NCI-H1417 treated with DMSO at 0.1 percent for 48 hours (cell line): ENCODE measurements around the gene ZNF225.
A peak's percentile ranks its signal among the peaks of the same experiment; 100 is the strongest.
"Not testable (repeated sequence)": the region's sequence is repeated elsewhere in the genome, so short reads cannot be mapped to it uniquely, and the experiment has no call there.

Experiments
- DNase-seq: peaks from one replicate; lab custom pipeline; 2025; lab: John Stamatoyannopoulos, UW

Gene ZNF225

DNA sequence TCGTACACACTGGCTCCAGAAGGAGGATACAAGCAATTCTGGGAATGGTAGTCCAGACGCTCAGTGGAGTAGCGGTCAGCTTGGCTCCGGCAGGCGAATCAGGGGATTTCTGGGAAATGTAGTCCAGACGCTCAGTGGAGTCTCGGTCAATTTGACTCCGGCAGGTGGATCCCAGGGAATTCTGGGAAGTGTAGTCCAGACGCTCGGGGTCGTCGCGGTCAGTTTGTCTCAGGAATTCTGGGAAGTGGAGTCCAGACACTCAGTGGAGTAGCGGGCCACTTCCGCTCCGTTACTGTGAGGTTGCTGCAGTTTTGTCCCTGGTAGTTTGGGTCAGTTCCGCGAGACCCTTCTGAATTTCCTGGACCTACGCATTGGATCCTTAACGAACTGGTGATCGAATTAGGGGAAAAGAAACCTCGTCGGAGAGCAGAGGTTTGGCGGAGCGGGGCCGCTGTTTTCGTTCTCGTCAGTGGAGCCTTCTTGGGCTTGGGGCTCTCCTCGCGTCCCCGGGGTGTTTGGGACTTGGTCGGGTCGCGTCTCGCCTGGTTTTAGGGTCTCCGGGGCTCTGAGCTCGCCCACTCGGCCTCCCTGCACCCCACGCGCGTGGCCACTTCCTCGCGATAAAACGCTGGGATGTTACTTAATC is at the start of gene ZNF225:
TSS of gene ZNF225 (plus strand) at position 262 of the 646 bp plus-strand sequence. CDS start 2,429 bp downstream, outside the sequence.
- DNase-seq: peak; percentile 87

DNA sequence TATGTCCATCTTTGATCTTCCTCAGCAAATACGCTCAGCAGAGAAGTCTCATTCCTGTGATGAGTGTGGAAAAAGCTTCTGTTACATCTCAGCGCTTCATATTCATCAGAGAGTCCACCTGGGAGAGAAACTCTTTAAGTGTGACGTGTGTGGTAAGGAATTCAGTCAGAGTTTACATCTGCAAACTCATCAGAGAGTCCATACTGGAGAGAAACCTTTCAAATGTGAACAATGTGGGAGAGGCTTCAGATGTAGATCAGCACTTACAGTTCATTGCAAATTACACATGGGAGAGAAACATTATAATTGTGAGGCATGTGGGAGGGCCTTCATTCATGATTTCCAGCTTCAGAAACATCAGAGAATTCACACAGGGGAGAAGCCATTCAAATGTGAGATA is 46.9 kb upstream of the ZNF225 start:
- DNase-seq: no peak

DNA sequence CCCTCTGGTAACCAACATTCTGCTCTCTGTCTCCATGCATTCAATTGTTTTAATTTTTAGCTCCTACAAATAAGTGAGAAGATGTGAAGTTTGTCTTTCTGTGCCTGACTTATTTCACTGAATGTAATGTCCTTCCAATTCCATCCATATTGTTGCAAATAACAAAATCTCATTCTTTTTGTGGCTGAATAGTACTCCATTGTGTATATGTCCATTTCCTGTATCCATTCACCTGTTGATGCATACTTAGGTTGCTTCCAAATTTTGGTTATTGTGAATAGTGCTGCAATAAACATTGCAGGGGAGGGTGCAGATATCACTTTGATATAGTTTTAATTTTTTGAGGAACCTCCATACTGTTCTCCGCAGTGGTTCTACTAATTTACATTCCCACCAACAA is 43.8 kb upstream of the ZNF225 start:
- DNase-seq: no peak

DNA sequence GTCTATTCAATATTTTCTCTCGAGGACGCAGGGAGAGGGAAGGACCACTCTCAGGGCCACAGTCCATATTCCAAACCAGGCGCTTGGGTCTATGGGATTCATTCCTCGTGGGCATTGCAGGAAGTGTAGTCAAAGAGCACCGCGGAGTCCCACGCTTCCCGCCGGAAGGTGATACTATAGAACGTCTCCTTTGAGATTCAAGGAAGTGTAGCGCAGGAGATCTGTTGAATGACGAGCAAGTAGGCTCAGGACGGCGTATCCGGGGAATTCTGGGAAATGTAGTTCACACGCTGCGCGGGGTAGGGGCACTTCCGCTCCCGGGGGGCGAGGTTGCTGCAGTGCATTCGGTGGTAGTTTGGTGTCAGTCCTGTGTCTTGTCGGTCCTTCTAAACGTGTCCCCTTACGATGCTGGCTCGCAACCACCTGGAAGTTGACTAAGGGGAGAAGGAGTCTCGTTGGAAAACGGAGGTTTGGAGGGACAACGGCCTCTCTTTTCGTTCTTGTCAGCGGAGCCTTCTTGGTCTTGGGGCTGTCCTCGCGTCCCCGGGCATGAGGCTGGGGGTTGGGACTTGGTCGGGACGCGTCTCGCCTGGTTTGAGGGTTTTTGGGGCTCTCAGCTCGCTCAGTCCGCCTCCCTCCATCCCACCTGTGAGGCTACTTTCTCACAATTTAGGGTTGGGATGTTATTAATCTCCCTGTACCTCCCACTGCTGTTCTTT is 41.2 kb upstream of the ZNF225 start, which contains the start of gene ZNF284:
TSS of gene ZNF284 (plus strand) at position 336 of the 719 bp plus-strand sequence. CDS start 4,231 bp downstream, outside the sequence.
- DNase-seq: peak; percentile 23

DNA sequence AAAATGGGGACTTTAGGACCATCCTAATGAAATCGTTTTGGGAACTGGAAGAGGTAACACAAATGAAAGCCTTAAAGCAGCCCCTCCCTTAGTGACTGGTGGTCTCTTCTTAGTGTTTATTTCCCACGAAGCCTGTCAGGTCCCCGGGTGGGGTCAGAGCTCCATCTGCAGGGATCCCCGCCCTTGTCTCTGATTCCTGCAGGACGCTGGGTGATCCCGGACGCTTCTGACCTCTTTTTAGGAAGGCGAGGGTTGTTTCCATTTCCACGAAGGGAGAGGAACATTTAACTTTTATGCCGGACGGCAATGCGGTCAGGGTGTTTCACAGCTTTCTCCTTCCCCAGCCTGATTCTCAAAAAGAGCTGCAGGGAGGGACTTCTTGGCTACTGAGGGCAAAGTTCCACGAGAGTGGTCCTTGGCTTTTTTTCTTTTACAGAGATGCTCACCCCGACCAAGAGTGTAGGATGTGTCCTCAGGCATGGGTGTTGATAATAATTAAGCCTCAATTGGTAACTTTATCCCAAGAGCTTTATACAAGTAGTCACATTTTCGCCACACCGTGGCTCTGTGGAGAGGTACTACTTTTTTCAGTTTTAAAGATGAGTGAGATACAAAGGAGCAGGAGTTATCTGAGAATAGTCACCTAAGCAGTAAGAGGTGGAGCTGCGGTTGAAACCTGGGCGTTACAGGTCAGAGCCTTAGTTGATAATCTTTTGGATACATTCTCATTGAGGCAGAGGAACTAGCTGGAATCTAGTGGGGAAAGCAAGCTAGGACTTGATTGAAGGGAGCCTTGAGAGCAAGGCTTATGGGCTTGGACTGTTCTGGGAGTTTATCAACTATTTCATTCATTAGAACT is 40.4 kb upstream of the ZNF225 start:
- no peak for DNase-seq

DNA sequence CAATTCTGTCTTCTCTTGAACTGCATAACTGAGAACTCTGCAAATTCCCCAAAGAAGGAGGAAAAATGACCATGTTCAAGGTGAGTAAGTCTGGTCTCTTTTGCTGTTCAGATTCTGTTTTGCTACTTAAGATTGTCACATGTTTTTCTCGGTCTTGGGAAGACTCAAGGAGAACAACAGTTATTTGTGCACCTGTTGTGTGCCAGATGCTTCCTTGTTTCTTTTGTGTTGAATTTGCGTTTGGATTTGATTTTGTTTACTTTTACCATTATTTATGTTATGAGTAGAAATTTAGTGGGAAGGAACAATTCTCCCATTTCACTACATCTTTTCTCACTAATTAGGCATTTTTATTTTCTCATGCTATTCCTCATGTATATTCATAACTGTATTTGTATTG is 36.9 kb upstream of the ZNF225 start:
- DNase-seq: no peak

DNA sequence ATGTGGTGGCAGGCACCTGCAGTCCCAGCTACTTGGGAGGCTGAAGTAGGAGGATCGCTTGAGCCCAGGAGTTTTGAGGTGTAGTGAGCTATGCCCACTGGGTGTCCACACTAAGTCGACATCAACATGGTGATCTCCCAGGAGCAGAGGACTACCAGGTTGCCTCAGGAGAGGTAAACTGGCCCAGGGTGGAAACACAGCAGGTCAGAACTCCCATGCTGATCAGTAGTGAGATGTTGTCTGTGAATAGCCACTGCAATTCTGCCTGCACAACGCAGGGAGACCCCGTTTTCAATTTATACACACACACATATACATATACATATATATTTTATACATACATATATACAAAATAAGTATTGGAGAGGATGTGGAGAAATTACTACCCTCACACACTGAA is 21.1 kb upstream of the ZNF225 start:
- no peak for DNase-seq

DNA sequence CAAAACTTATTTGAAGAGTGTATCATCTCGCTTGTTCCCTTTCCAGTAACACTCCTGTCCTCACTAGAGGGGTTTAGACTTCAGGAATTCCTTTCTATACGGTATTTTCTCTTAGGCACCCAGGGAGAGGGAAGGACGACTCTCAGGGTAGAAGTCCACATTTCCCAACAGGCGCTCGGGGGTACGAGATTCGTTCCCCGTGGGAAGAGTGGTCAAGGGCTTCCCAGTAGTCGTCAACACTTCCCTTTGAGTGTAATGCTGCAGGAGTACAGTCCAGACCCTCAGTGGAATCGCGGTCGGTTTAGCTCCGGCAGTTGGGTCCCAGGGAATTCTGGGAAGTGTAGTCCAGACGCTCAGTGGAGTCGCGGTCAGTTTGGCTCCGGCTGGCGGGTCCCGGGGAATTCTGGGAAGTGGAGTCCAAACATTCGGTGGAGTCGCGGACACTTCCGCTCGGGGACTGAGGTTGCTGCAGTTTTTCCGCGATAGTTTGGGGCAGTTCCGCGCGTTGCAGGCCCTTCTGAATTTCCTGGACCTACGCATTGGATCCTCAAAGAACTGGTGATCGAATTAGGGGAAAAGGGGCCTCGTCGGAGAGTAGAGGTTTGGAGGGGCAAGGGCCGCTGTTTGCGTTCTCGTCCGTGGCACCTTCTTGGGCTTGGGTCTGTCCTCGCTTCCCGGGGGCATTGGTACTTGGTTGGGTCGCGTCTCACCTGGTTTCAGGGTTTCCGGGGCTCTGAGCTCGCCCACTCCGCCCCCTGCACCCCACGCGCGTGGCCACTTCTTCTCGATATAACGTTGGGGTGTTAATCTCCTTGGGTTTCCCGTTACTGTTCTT is 19.1 kb upstream of the ZNF225 start, which contains the start of gene ZNF224:
TSS of gene ZNF224 (plus strand) at position 431 of the 835 bp plus-strand sequence. CDS start 3,513 bp downstream, outside the sequence.
- DNase-seq: peak; percentile 64

DNA sequence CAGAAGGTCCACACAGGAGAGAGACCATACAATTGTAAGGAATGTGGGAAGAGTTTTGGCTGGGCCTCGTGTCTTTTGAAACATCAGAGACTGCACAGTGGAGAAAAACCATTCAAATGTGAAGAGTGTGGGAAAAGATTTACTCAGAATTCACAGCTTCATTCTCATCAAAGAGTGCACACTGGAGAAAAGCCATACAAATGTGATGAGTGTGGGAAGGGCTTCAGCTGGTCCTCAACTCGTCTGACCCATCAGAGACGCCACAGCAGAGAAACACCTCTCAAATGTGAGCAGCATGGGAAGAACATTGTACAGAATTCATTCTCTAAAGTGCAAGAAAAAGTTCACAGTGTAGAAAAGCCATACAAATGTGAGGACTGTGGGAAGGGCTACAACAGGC is 5.4 kb upstream of the ZNF225 start:
- no peak for DNase-seq

DNA sequence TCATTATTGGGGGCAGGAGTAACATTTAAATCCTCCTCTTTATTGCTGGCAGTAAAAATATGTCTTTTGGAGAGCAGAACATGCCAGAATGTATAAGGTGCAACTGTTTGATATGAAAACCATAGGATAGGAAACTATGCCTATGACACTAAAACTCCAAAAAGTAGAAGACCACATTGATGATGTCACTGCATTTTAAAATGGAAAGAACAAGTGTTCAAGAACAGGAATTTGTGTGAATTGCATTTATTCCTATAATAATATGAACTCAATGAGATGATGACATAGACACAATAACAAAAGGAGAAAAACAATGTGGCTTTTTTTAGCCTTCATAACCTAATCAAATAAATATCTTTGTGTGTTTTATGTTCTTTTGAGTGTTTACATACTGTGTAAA is 3.7 kb upstream of the ZNF225 start:
- DNase-seq: no peak

DNA sequence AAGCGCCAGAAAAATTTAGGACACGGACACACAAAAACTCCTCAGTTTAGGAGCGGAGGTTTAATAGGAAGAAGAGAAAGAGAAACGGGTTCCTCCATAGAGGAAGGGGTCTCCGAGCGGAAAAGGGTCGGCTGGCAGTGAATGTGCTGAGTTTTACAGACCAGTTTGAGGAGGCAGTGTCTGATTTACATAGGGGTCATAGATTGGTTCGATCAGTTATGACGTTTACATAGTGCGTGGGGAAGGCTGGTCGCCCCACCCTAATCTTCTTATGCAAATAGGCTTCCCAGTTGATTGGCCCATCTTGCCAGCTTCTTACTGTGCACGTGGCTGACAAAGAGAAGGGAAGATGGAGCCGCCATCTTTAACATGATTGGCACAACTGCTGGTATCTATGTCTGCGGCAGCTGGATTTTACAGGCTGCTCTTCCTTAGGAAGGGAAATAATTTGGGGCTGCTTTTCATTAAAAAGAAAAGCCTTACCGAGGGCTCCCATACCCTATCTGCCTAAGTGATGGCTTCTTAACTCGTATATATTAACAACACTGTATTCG is 1.2 kb upstream of the ZNF225 start:
- DNase-seq: no peak

DNA sequence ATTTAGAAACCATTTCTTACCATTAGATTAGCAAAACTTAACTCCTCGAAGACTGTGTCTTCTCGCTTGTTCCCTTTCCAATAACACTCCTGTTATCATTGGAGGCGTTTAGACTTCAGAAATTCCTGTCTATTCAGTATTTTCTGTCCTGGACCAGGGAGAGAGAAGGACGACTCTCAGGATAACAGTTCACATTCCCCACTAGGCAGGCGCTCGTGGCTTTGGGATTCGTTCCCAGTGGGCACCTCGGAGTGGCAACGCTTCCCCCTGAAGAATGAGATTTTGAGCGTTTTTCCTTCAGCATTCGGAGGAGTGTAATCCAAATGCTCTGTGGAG is 429 bp upstream of the ZNF225 start:
- no peak for DNase-seq

DNA sequence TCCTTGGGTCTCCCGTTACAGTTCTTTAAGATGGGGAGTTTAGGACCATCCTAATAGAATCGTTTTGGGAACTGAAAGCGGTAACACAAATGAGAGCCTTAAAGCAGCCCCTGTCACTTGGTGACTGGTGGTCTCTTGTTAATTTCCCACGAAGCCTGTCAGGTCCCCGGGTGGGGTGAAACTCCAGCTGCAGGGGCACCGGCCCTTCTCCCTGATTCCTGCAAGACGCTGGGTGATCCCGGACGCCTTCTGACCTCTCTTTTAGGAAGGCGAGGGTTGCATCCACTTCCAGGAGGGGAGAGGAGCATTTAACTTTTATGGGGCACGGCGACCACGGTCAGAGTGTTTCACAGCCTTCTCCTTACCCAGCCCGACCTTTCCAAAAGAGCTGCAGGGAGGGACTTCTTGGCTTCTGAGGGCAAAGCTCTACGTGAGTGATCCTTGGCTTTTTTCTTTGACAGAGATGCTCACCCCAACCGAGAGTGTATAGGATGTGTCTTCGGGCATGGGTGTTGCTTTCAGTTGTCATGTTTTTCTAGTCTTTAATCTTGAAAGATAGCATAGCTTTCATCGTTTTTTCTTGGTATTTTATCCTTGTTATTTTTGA is 688 bp downstream of the ZNF225 start:
- no peak for DNase-seq

DNA sequence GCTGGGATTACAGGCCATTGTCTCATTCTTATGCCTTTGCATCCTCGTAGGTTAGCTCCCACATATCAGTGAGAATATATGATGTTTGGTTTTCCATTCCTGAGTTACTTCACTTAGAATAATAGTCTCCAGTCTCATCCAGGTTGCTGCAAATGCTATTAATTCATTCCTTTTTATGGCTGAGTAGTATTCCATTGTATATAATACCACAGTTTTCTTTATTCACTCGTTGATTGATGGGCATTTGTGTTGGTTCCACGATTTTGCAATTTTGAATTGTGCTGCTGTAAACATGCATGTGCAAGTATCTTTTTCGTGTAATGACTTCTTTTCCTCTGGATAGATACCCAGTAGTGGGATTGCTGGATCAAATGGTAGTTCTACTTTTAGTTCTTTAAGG is 8.0 kb downstream of the ZNF225 start:
- not testable (repeated sequence) for DNase-seq

DNA sequence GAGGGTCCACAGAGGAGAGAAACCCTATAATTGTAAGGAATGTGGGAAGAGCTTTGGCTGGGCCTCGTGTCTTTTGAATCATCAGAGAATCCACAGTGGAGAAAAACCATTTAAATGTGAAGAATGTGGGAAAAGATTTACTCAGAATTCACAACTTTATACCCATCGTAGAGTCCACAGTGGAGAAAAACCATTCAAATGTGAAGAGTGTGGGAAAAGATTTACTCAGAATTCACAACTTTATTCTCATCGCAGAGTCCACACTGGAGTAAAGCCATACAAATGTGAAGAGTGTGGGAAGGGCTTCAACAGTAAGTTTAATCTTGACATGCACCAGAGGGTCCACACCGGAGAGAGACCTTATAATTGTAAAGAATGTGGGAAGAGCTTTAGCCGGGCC is 18.8 kb downstream of the ZNF225 start:
- no peak for DNase-seq

DNA sequence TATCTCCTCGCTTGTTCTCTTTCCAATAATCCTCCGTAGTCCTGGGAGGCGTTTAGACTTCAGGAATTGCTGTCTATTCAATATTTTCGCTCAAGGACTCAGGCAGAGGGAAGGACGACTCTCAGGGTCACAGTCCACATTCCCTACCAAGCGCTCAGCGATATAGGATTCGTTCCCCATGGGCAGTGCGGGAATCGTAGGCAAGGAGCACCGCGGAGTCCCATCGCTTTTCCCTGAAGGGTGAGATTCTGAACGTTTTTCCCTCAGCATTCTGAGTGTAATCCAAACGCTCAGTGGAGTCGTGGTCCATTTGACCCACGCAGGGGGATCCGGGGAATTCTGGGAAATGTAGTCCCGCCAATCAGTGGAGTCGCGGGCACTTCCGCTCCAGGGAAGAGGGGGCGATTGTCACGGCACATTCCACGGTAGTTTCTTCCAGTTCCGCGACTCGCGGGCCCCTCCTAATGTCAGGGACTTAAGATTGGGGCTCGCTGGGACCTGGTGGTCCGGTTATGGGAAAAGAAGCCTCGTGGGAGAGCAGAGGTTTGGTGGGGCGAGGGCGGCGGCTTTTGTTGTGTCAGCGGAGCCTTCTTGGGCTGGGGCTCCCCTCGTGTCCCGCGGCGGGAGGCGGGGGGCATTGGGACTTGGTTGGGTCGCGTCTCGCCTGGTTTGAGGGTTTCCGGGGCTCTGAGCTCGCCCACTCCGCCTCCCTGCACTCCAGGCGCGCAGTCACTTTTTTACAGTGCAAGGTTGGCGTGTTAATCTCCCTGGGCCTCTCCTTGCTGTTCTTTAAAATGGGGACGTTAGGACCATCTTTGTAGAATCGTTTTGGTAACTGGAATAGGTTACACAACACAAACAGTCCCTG is 28.2 kb downstream of the ZNF225 start, which contains the start of gene ZNF234:
TSS of gene ZNF234 (plus strand) at position 364 of the 868 bp plus-strand sequence. CDS start 3,079 bp downstream, outside the sequence.
- no peak for DNase-seq

DNA sequence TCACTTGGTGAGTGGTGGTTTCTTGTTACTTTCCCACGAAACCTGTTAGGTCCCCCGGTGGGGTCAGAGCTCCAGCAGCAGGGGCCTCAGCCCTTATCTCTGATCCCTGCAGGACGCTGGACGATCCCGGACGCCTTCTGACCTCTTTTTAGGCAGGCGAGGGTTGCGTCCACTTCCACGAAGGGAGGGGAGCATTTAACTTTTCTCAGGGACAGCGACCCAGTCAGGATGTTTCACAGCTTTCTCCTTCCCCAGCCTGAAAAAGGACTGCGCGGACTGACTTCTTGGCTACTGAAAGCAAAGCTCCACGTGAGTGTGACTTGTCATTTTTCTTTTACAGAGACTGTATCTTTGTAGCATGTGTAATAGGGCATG is 28.8 kb downstream of the ZNF225 start:
- DNase-seq: no peak

DNA sequence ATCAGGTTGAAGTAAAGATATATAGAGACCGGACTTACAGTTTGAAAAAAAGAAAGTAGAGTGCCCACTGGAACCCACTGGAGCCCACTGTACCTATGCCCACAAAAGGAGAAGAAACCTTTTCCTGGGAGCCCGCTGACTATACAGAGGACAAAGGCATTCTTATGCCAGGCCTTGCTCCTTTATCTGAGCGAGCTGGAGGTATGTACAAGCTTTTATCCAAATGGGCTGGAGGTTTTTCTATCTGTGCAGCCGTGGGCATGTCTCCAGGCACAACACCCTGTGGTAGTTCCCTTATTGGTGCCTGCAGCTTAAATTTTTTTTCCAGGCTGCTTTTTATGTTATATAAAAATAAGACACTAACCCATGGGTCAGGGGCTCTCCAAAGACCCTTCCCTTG is 36.6 kb downstream of the ZNF225 start:
- DNase-seq: no peak

DNA sequence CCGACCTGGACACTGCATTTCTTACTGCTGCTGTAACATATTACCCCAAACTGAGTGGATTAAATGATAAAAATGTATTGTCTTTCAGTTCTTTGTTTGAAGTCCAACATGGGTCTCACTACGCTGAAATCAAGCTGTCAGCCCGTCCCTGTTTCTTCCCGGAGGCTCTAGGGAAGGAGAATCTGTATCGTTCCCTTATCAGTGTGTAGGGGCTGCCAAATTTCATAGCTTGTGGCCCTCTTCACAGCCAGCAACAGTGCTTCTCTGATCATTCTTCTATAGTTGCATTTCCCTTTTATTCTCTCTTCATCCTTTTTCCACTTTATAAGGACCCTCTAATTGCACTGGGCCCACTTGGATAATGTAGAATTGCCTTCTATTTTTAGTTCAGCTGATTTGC is 38.3 kb downstream of the ZNF225 start:
- no peak for DNase-seq

DNA sequence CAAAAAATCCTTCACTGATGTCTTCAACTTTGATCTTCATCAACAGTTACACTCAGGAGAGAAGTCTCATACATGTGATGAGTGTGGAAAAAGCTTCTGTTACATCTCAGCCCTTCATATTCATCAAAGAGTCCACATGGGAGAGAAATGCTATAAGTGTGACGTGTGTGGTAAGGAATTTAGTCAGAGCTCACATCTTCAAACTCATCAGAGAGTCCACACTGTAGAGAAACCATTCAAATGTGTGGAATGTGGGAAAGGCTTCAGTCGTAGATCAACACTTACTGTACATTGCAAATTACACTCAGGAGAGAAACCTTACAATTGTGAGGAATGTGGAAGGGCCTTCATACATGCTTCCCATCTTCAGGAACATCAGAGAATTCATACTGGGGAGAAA is 43.3 kb downstream of the ZNF225 start:
- no peak for DNase-seq
